ENCODE measurements around the gene EMP2.

The EMP2 gene

GRCh38 chr16:10609402-10609774 is 29.0 kb upstream of the EMP2 start:
- DNase-seq: no peak

- no peak for DNase-seq
Measured at GRCh38 chr16:10608687-10609401, 28.4 kb upstream of the EMP2 start.

DNA sequence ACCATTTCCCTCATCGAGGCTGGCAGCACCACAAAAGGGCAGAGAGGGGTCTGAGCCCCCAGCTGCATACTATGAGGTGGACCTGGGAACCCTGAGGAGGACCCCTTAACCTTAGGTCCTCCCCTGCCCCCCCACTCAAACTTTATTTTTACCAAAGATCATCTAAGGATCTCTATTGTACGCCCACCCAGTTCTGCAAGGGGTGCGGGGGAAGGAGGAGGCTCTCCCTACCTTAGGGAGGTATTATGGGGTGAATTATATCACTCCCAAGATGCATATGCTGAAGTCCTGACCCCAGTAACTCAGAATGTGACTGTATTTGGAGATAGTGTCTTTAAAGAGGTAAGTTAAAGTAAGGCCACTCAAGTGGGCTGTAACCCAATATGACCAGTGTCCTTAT is 26.8 kb upstream of the EMP2 start:
- no peak for DNase-seq

DNA sequence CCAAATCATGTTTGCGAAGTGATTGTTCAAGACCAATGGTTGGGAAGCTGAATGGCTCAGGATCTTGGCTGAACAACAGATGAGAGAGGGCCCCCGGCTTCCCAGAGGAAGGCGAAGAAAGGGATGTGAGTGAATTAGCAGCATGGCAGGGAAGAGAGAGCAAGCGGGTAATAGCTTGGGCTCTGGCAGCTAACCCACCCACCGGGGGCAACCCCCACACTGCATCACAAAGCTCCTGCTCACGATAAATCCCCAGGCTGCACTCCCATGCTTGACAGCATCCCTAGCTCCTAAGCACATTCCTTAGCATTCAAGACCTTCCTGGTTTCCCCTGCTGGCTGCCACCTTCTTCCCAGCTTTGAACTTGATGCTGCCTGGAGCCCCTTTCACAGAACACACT is 26.2 kb upstream of the EMP2 start:
- DNase-seq: no peak

- no peak for DNase-seq
Measured at GRCh38 chr16:10605636-10606035, 25.2 kb upstream of the EMP2 start.

GRCh38 chr16:10601444-10602408 is 21.3 kb upstream of the EMP2 start:
- no peak for DNase-seq

GRCh38 chr16:10600782-10601443 is 20.5 kb upstream of the EMP2 start:
- no peak for DNase-seq

DNA sequence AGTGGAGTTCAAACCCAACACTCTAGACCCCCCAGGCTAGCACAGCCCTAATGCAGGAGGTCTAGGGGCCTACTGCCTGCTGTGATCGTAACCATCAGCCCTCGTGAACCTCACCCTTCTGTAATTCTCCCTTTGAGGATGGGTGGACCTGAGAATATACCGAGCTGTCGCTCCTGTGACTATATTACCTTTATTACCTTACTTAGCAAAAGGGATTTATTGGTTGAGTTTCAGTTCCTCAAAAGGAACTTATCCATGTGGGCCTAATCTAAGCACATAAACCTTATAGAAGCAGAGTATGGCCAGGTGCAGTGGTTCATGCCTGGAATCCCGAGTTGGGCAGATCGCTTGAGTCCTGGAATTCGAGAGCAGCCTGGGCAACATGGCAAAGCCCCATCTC is 19.2 kb upstream of the EMP2 start:
- no peak for DNase-seq

DNA sequence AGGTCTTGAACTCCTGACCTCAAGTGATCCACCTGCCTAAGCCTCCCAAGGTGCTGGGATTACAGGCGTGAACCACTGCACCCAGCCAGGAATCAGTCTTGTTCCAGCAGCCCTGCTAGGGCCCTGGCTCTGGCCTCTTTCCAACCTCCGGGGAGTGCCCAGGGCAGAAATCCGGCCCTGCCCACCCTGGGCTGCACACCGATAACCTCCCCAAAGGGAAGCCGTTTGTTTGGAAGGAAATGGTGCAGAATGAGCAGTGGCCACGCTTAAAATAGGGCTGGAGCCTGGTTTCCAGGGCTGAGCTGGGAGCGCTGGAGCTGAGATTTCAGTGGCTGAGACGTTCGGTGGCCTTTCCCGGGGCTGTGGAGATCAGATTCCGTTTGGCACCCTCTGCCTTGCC is 17.8 kb upstream of the EMP2 start:
- no peak for DNase-seq

DNA sequence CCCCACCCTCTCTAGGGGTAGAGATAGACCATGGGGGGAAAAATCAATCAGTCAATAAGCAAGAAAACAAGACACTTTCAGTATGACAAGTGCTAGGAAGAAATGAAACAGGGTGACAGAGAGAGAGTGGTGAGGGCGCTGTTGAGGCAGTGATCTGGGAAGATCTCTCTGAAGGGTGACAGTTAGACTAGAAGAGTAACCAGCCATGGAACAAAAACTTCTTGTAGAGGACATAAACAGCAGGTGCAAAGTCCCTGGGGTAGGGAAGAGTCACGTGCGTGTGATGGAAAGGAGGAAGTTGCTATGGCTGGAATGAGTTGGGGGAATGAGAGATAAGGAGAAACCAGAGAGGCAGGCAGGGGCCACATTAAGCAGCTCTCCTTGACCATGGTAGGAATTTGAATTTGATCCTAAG is 16.8 kb upstream of the EMP2 start:
- DNase-seq: no peak

DNA sequence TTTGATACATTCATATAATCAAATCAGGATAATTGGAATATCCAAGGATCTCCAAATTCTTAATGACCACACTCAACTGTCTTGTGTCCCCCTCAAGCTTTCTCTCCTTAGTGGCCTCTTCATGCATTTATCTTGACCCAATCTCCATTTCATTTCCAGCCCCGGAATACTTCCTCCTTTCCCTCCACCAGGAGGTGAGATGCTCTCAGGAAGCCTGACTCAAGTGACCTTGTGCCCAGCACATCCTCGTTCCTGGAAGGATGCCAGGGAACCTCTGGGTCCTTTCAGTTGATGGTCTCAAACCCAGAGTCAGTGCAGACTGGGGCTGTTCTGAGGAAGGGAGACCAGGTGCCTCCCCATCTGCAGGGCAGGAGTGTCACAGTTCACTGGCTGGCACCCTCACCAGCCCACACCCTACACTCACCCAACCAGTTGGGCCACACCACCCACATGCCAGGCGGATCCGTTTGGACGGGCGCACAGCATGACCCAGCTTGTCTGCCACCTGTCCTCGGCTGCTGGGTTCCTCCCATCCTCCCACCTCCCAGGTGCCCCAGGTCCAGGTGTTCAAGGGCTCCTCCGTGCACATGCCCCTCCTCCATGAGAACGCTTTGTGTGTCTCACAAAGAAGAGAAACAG is 14.0 kb upstream of the EMP2 start:
- no peak for DNase-seq

DNA sequence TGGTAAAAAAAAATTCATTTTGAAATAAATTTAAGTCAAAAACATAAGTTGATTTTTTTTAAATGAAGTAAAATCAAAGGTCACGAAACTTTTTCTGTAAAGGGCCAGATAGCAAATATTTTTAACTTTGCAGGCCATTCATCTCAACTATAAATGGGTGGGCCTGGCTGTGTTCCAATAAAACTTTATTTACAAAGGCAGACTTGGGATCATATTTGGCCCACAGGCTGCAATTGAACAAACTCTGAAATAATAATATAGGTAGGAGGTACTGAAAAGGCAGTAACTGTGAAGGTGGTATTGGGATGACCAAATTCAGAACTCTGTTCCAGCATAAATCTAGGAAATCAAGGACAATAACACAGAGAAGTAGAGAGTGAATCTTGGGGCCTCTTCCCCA is 12.2 kb upstream of the EMP2 start:
- DNase-seq: no peak

DNA sequence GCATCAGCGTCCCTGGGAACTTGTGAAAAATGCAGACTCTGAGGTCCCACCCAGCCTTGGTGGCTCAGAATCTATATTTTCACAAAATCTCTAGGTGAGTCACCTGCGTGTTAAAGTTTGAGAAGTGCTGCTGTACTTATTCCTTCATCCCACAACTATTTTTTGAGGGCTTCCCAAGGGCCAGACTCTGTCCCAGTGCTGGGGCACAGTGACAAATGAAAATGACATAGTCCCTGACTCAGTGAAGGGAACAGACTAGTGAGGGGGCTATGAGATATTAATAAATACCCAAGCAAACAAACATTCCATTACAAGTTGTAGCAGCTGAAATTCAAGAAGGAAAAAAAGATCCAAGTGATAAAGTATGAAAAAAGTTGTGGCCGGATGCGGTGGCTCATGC is 9.9 kb upstream of the EMP2 start:
- no peak for DNase-seq

GRCh38 chr16:10589109-10589508 is 8.7 kb upstream of the EMP2 start:
- no peak for DNase-seq

DNA sequence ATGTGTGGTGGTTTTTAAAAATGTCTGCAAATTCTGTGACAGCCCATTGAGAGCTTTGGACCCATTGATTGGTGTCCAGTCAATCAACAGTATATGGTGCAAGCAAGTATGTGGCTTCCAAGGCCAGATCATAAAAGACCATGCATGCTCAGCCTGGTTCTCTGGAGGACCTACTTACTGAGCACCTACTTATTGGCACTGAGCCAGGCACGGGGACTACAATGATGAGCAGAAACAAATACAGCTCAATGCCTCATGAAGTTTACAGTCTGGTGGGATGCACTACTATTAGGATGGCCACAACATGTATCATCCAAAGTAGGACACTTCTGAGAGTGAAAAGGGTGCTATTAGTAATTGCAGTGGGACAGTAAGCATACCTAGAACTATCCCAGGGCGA is 7.2 kb upstream of the EMP2 start:
- DNase-seq: no peak

GRCh38 chr16:10584981-10585438 is 4.6 kb upstream of the EMP2 start:
- no peak for DNase-seq

DNA sequence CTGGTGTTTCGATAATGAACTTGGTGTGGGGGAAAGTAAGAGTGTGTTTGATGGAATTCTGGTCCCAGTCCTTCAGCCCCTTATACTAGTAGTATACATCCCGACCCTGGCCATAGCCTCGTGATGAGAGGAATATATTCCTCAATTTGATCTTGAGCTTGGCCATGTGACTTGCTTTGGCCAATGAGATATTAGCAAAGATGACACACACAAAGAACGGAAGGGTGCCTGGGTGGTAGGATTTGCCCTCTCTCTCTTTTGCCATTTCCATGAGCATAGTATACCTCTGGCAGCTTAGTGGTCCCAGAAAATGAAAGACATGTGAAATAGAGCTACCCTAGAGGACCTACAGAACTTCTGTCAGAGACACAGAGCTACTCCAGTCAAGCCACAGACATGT is 2.9 kb upstream of the EMP2 start:
- DNase-seq: no peak

GRCh38 chr16:10581507-10581906 is 1.1 kb upstream of the EMP2 start:
- no peak for DNase-seq

DNA sequence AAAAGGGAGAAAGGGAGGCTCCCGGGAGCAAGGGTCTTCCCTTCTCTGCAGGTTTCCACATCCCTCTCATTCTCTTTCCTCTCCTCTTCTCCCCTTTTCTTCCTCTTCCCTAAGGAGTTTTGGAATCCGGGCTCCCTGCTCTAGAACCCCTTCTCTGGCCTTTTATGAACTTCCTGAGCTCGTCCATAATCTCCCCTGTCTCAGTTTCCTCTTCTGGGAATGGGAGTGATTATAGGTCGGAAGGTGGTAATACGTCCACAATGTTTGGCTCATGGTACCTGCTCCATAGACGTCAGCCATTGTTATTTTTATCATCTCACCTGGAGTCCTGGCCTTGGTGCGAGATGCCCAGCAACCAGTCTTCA is 467 bp upstream of the EMP2 start:
- DNase-seq: no peak

DNA sequence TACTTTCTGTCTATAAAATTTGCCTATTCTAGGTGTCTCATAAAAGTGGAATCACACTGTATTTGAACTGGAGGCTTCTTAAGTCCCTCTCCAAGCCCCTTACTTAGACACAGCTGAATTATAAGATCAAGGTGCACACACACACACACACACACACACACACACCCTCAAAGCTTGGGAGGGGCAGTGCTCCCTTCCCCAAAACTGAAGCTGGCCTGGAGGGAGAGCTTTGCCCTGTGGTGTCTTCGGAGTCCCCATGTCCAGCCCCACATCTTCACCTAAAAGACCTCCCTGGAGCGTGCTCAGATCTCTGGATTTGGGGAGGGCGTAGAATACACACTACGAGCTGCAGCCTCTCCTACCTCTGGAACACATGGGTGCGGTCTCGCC is 828 bp downstream of the EMP2 start:
- no peak for DNase-seq

DNA sequence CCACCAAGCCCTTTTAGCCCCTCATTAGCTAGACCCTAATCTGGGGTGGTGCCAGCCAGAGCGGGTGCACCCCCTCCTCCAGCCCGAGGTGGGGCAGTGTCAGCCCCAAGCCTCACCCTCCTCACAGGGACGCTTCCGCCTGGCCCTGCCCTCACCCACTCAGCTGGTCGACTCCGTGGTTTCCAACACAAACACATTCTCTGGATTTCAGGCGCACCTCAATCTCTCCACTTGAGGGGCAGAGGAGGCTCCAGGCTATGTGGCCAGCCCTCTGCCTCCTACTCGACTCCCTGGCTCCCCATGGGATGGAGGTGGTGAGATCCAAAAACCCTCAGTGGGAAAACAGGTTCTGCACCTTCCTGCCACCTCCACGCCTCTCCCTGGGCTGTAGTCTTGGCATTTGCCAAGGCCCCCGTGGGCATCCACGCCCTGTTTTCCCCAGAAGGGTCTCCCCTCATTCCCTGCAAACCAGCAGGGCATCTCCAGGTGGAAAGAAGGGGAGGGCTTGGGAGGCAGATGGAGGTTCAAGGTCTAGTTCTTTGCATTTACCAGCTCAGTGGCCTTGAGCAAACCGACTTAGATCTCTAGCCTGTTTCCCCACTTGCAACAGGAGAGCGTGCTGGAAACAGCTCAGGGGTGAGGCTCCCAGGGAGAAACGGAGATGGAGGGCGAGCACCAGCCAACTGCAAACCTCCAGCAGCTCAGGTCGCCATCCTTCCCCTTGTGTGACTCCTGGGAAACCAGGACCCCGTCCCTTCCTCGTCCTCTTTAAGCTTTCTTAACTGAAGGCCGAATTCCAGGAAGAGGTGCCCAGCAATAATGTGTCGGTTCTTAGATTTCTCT is 1.7 kb downstream of the EMP2 start:
- DNase-seq: no peak
